SK-N-MC (cell line): ENCODE measurements around the gene ANKRD13D.

Source experiments
- DNase-seq: peaks from one replicate; pipeline ENCODE4 v3.0.0-alpha.2; 2011; ENCODE audit warnings: low read depth, low spot score
- H3K27ac ChIP-seq: fragments of 200-600 bp; sonication (generic); 2 replicates; pipeline ENCODE4 v1.5.1; 2016; ENCODE audit warnings: mixed run types
- H3K36me3 ChIP-seq: fragments of 200-600 bp; sonication (generic); 2 replicates; pipeline ENCODE4 v1.6.1; 2017; ENCODE audit warnings: antibody characterized with exemption, low read length, mixed read lengths; ENCODE audit not compliant: insufficient read depth
- H3K4me3 ChIP-seq: fragments of 200-600 bp; sonication (generic); 2 replicates; pipeline ENCODE4 v1.5.1; 2016
- H3K9ac ChIP-seq: fragments of 200-600 bp; sonication (generic); 2 replicates; pipeline ENCODE4 v1.8.0; 2017; ENCODE audit warnings: mixed run types, mixed read lengths; ENCODE audit not compliant: insufficient read length
- H3K9me3 ChIP-seq: fragments of 200-600 bp; sonication (generic); 2 replicates; pipeline ENCODE4 v1.6.1; 2017; ENCODE audit warnings: low read depth, mild to moderate bottlenecking, antibody characterized with exemption, low read length, moderate library complexity, mixed read lengths
- EZH2 ChIP-seq: fragments of 200-600 bp; sonication (generic); IDR thresholded peaks from one replicate; pipeline ENCODE4 v1.6.1; 2017; ENCODE audit warnings: antibody characterized with exemption
- FOXP2 ChIP-seq: optimal IDR thresholded peaks from 2 replicates; pipeline ENCODE3; 2011; ENCODE audit warnings: mild to moderate bottlenecking, moderate library complexity; ENCODE audit not compliant: insufficient read depth; ENCODE audit errors: extremely low read length, control extremely low read depth
- POLR2AphosphoS5 ChIP-seq: IDR thresholded peaks from 2 replicates; pipeline ENCODE4 v1.6.1; 2012; ENCODE audit warnings: mild to moderate bottlenecking, low read depth, low read length, borderline replicate concordance

ANKRD13D gene

GRCh38 chr11:67307545-67308001 is 18.5 kb downstream of the ANKRD13D start:
- Histone ChIP-seq H3K9ac (no peak overlapping the region), H3K4me3 (no peak overlapping the region), H3K27ac (no peak overlapping the region), H3K9me3 (no peaks in the 10 kb centered on the region), H3K36me3 (no peaks in the 10 kb centered on the region)
- no peak for DNase-seq
- TF ChIP-seq EZH2 (no peak), POLR2AphosphoS5 (no peak), FOXP2 (no peak)

GRCh38 chr11:67308031-67308866 is 19.1 kb downstream of the ANKRD13D start:
- H3K9ac ChIP-seq, result no peak overlapping the region
- no peak overlapping the region for H3K4me3 ChIP-seq
- TF ChIP-seq POLR2AphosphoS5, result no peak
- no peak for TF ChIP-seq FOXP2
- no peak for TF ChIP-seq EZH2
- no peaks in the 10 kb centered on the region for H3K9me3 ChIP-seq
- H3K27ac ChIP-seq, result no peak overlapping the region
- DNase-seq, result no peak
- H3K36me3 ChIP-seq, result no peaks in the 10 kb centered on the region

- no peak overlapping the region for H3K4me3 ChIP-seq
- H3K27ac ChIP-seq, result no peak overlapping the region
- H3K36me3 ChIP-seq, result no peaks in the 10 kb centered on the region
- H3K9me3 ChIP-seq, result no peaks in the 10 kb centered on the region
- H3K9ac ChIP-seq, result no peak overlapping the region
- DNase-seq, result no peak
- TF ChIP-seq EZH2 (no peak), POLR2AphosphoS5 (no peak), FOXP2 (no peak)
Measured at GRCh38 chr11:67309166-67309565, 20.1 kb downstream of the ANKRD13D start.

GRCh38 chr11:67309661-67310061 is 20.6 kb downstream of the ANKRD13D start:
- Histone ChIP-seq H3K9ac (no peak overlapping the region), H3K9me3 (no peaks in the 10 kb centered on the region), H3K4me3 (no peak overlapping the region), H3K27ac (no peak overlapping the region), H3K36me3 (no peaks in the 10 kb centered on the region)
- no peak for TF ChIP-seq POLR2AphosphoS5
- TF ChIP-seq EZH2, result no peak
- no peak for TF ChIP-seq FOXP2
- DNase-seq, result no peak

- H3K36me3 ChIP-seq, result no peaks in the 10 kb centered on the region
- no peak overlapping the region for H3K4me3 ChIP-seq
- H3K27ac ChIP-seq, result no peak overlapping the region
- no peak for DNase-seq
- no peaks in the 10 kb centered on the region for H3K9me3 ChIP-seq
- TF ChIP-seq POLR2AphosphoS5, result no peak
- no peak for TF ChIP-seq EZH2
- no peak for TF ChIP-seq FOXP2
- no peak overlapping the region for H3K9ac ChIP-seq
Measured at GRCh38 chr11:67310246-67311050, 21.3 kb downstream of the ANKRD13D start.

- Histone ChIP-seq H3K27ac (no peak overlapping the region), H3K9me3 (no peaks in the 10 kb centered on the region), H3K4me3 (no peak overlapping the region), H3K9ac (no peak overlapping the region), H3K36me3 (no peaks in the 10 kb centered on the region)
- TF ChIP-seq EZH2, result no peak
- TF ChIP-seq POLR2AphosphoS5, result no peak
- TF ChIP-seq FOXP2, result no peak
- DNase-seq, result no peak
Measured at GRCh38 chr11:67311051-67311555, 22.0 kb downstream of the ANKRD13D start.

GRCh38 chr11:67311556-67312082 is 22.5 kb downstream of the ANKRD13D start:
- no peaks in the 10 kb centered on the region for H3K36me3 ChIP-seq
- no peak overlapping the region for H3K9ac ChIP-seq
- no peaks in the 10 kb centered on the region for H3K9me3 ChIP-seq
- no peak overlapping the region for H3K27ac ChIP-seq
- no peak for DNase-seq
- TF ChIP-seq FOXP2, result no peak
- TF ChIP-seq EZH2, result no peak
- no peak for TF ChIP-seq POLR2AphosphoS5
- H3K4me3 ChIP-seq, result no peak overlapping the region
